IMR-90 (cell line): ENCODE results near the gene FAM3D. TPM values are rescaled to one million over a fixed set of nuclear protein-coding genes. Genes with fewer than 3 reads are reported as not detected.

Experiments used
- ATAC-seq: fragments of 200-7000 bp; cut with Tn5 transposase; 2 replicates; pipeline ENCODE4 v1.9.1; 2020; ENCODE audit warnings: low read depth, mild to moderate bottlenecking, moderate library complexity
- BruUV-seq: library from RNA; stranded (reverse); fragments of 400-500 nt; replicated peaks from 2 replicates; lab custom pipeline; 2021; lab: Mats Ljungman, UMichigan
- CTCF ChIA-PET: fragments of 300-600 bp; formaldehyde crosslinking; extraction: SDS; loops from one replicate; lab custom pipeline; 2021; ENCODE audit warnings: antibody characterized with exemption; lab: Yijun Ruan, JAX
- POLR2A ChIA-PET: fragments of 300-600 bp; sonication (Branson Sonifier 250); formaldehyde crosslinking; loops from one replicate; lab custom pipeline; 2022; ENCODE audit warnings: antibody characterized with exemption; ENCODE audit not compliant: unreplicated experiment; lab: Charles Lee
- DNase-seq: peaks from one replicate; pipeline ENCODE4 v3.0.0; 2013
- H2AFZ ChIP-seq: replicated peaks from 2 replicates; pipeline ENCODE3; 2013; ENCODE audit warnings: low read length, mild to moderate bottlenecking; ENCODE audit not compliant: poor library complexity
- H2AK5ac ChIP-seq: 2 replicates; pipeline ENCODE4 v1.6.1; 2013; ENCODE audit warnings: low read depth, low read length, inconsistent platforms
- H2AK9ac ChIP-seq: replicated peaks from 2 replicates; pipeline ENCODE3; 2013; ENCODE audit warnings: mild to moderate bottlenecking, low read depth, low read length, moderate library complexity; ENCODE audit not compliant: poor library complexity
- H2BK120ac ChIP-seq: 2 replicates; pipeline ENCODE4 v1.6.1; 2013; ENCODE audit warnings: low read depth, low read length, inconsistent platforms
- H2BK15ac ChIP-seq: 3 replicates; pipeline ENCODE4 v1.6.1; 2013; ENCODE audit warnings: low read depth, low read length, inconsistent platforms
- H2BK20ac ChIP-seq: 2 replicates; pipeline ENCODE4 v1.6.1; 2013; ENCODE audit warnings: low read depth, mild to moderate bottlenecking, inconsistent platforms, low read length, moderate library complexity
- H2BK5ac ChIP-seq: 2 replicates; pipeline ENCODE4 v1.6.1; 2013; ENCODE audit warnings: mild to moderate bottlenecking, low read depth, low read length, inconsistent platforms; ENCODE audit not compliant: poor library complexity, severe bottlenecking
- H3K14ac ChIP-seq: replicated peaks from 2 replicates; pipeline ENCODE4 v1.6.1; 2013; ENCODE audit warnings: low read depth, low read length, inconsistent platforms
- H3K18ac ChIP-seq: 2 replicates; pipeline ENCODE4 v1.6.1; 2013; ENCODE audit warnings: low read depth, low read length, control low read depth
- H3K23ac ChIP-seq: 2 replicates; pipeline ENCODE4 v1.6.1; 2013; ENCODE audit warnings: low read depth, low read length, inconsistent platforms
- H3K27ac ChIP-seq: 2 replicates; pipeline ENCODE4 v1.5.1; 2013; ENCODE audit warnings: mild to moderate bottlenecking, control low read depth, low read length; ENCODE audit not compliant: insufficient read depth
- H3K27me3 ChIP-seq: 2 replicates; pipeline ENCODE4 v1.6.1; 2013; ENCODE audit warnings: low read length; ENCODE audit not compliant: control insufficient read depth, insufficient read depth
- H3K36me3 ChIP-seq: 2 replicates; pipeline ENCODE4 v1.6.1; 2013; ENCODE audit warnings: low read length, mixed read lengths; ENCODE audit not compliant: control insufficient read depth, insufficient read depth
- H3K4ac ChIP-seq: 2 replicates; pipeline ENCODE4 v1.6.1; 2013; ENCODE audit warnings: low read depth, low read length, inconsistent platforms
- H3K4me1 ChIP-seq: 2 replicates; pipeline ENCODE4 v1.6.1; 2013; ENCODE audit warnings: low read length, mixed read lengths; ENCODE audit not compliant: control insufficient read depth, insufficient read depth
- H3K4me2 ChIP-seq: 2 replicates; pipeline ENCODE4 v1.6.1; 2013; ENCODE audit warnings: low read depth, mild to moderate bottlenecking, control low read depth, low read length, moderate library complexity
- H3K4me3 ChIP-seq: 2 replicates; pipeline ENCODE4 v1.5.1; 2013; ENCODE audit warnings: low read depth, mild to moderate bottlenecking, control low read depth, low read length, moderate library complexity; ENCODE audit not compliant: insufficient read depth
- H3K56ac ChIP-seq: 2 replicates; pipeline ENCODE4 v1.6.1; 2013; ENCODE audit warnings: low read length, inconsistent platforms; ENCODE audit not compliant: insufficient read depth; ENCODE audit errors: extremely low read depth
- H3K79me1 ChIP-seq, 2 experiments: 2 replicates each; pipeline ENCODE4 v1.6.1; 2013; ENCODE audit warnings: low read length in 2 of 2, inconsistent platforms in 1 of 2, low read depth in 1 of 2
- H3K9ac ChIP-seq: 2 replicates; pipeline ENCODE4 v1.6.1; 2013; ENCODE audit warnings: low read depth, low read length, control low read depth
- H3K9me1 ChIP-seq: 2 replicates; pipeline ENCODE4 v1.6.1; 2013; ENCODE audit warnings: low read length, inconsistent platforms; ENCODE audit not compliant: insufficient read depth
- H3K9me3 ChIP-seq: 2 replicates; pipeline ENCODE4 v1.6.1; 2013; ENCODE audit warnings: low read length; ENCODE audit not compliant: control insufficient read depth, insufficient read depth
- H4K20me1 ChIP-seq: 2 replicates; pipeline ENCODE4 v1.6.1; 2013; ENCODE audit warnings: low read length, inconsistent platforms; ENCODE audit not compliant: insufficient read depth
- H4K5ac ChIP-seq: 2 replicates; pipeline ENCODE4 v1.6.1; 2013; ENCODE audit warnings: mild to moderate bottlenecking, low read depth, low read length, control low read depth
- H4K8ac ChIP-seq, 2 experiments: 2 replicates each; pipeline ENCODE4 v1.6.1; 2013; ENCODE audit warnings: low read depth in 2 of 2, low read length in 2 of 2, control low read depth in 1 of 2, inconsistent platforms in 1 of 2
- H4K91ac ChIP-seq: 2 replicates; pipeline ENCODE4 v1.6.1; 2013; ENCODE audit warnings: low read depth, low read length, inconsistent platforms; ENCODE audit not compliant: insufficient read depth
- BHLHE40 ChIP-seq: fragments of 150-350 bp; IDR thresholded peaks from 2 replicates; pipeline ENCODE4 v1.6.1; 2016; ENCODE audit warnings: mild to moderate bottlenecking, low read depth, low read length
- CHD1 ChIP-seq: IDR thresholded peaks from 2 replicates; pipeline ENCODE4 v1.6.1; 2012; ENCODE audit warnings: low read depth, low read length, improper control_type of control experiment
- FOS ChIP-seq: fragments of 150-350 bp; IDR thresholded peaks from 2 replicates; pipeline ENCODE4 v1.6.1; 2016; ENCODE audit warnings: low read depth, low read length
- MAFK ChIP-seq: IDR thresholded peaks from 2 replicates; pipeline ENCODE4 v1.6.1; 2012; ENCODE audit warnings: low read depth, low read length, improper control_type of control experiment
- MAZ ChIP-seq: IDR thresholded peaks from 2 replicates; pipeline ENCODE4 v1.6.1; 2012; ENCODE audit warnings: low read depth, mild to moderate bottlenecking, low read length, improper control_type of control experiment, moderate library complexity, borderline replicate concordance
- NFE2L2 ChIP-seq: fragments of 150-350 bp; IDR thresholded peaks from 2 replicates; pipeline ENCODE4 v1.6.1; 2016; ENCODE audit warnings: low read depth, mild to moderate bottlenecking, low read length
- RCOR1 ChIP-seq: IDR thresholded peaks from 2 replicates; pipeline ENCODE4 v1.6.1; 2012; ENCODE audit warnings: mild to moderate bottlenecking, low read length, improper control_type of control experiment; ENCODE audit not compliant: insufficient replicate concordance
- RFX5 ChIP-seq: IDR thresholded peaks from 2 replicates; pipeline ENCODE4 v1.8.0; 2012; ENCODE audit warnings: low read depth, mild to moderate bottlenecking, low read length, moderate library complexity
- WGBS, 2 experiments: methylation state at CpG; one replicate each; pipeline versions ENCODE4 v1.1.5 to v1.1.7; 2013; ENCODE audit warnings: missing lambda C conversion rate in 2 of 2; ENCODE audit not compliant: insufficient read length in 1 of 2; ENCODE audit errors: extremely low coverage in 2 of 2; 5-methylcytosine and 5-hydroxymethylcytosine counted together
- dilution Hi-C: fragments of 300-500 bp; cut with HindIII; formaldehyde crosslinking; loops from one replicate; pipeline ENCODE4 v1.14.3; 2018; ENCODE audit warnings: low sequenced_read_pairs; ENCODE audit not compliant: unreplicated experiment
- in situ Hi-C: fragments of 300-500 bp; cut with MboI; formaldehyde crosslinking; loops from 3 replicates; pipeline ENCODE4 v1.14.3; 2019; ENCODE audit warnings: low sequenced_read_pairs, inconsistent platforms, mixed read lengths
- intact Hi-C: fragments of 100-400 bp; cut with micrococcal nuclease; formaldehyde crosslinking; loops from 2 replicates; pipeline ENCODE4 v1.10.0; 2022
- polyA plus RNA-seq, 3 experiments: library from polyadenylated mRNA; depleted of rRNA; stranded (reverse); fragments of >200 nt; gene quantifications; 2 replicates each; pipeline ENCODE4 v1.2.3, GENCODE V29; 2012; ENCODE audit warnings: low replicate concordance in 1 of 3
- total RNA-seq: library from RNA; depleted of rRNA; stranded (reverse); fragments of >200 nt; gene quantifications from 2 replicates; pipeline ENCODE4 v1.2.3, GENCODE V29; 2012
- TF ChIP-seq, protein P1 (sequence below): fragments of 150-350 bp; IDR thresholded peaks from 2 replicates; pipeline ENCODE4 v1.6.1; 2017; ENCODE audit warnings: mild to moderate bottlenecking, antibody characterized with exemption, low read length, low read depth
- TF ChIP-seq, protein P2 (sequence below): fragments of 150-350 bp; IDR thresholded peaks from 2 replicates; pipeline ENCODE4 v1.6.1; 2016; ENCODE audit warnings: low read depth, mild to moderate bottlenecking, low read length, moderate library complexity, borderline replicate concordance

FAM3D gene
- total and polyA plus RNA-seq, 2 of the 4 experiments (the other 2 are of a cell fraction): not detected

DNA sequence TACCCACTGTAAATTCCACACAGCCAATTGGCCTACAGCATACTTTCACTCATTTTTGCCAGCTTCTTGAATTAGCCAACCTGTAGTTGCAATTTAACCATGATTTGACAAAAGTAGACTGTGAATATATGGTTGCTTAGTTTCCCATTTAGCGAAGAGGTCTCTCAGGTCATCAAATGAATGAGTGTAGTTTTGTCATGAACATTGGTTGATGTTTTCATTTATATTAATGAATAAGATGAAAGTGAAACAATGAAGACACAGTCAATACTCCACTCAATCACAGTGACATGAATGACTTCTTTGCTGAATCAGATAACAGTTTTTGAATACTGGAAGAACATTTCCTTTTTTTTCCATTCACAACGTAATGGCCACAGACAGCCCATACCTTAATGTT is 15.3 kb upstream of the FAM3D start:
- TF ChIP-seq RCOR1: no peak
- no peak for TF ChIP-seq RFX5
- TF ChIP-seq MAFK: no peak
- TF ChIP-seq, protein P1, sequence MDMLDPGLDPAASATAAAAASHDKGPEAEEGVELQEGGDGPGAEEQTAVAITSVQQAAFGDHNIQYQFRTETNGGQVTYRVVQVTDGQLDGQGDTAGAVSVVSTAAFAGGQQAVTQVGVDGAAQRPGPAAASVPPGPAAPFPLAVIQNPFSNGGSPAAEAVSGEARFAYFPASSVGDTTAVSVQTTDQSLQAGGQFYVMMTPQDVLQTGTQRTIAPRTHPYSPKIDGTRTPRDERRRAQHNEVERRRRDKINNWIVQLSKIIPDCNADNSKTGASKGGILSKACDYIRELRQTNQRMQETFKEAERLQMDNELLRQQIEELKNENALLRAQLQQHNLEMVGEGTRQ: no peak
- no peak for TF ChIP-seq NFE2L2
- no peak for TF ChIP-seq FOS
- no peak for TF ChIP-seq CHD1
- TF ChIP-seq MAZ: no peak
- TF ChIP-seq, protein P2, sequence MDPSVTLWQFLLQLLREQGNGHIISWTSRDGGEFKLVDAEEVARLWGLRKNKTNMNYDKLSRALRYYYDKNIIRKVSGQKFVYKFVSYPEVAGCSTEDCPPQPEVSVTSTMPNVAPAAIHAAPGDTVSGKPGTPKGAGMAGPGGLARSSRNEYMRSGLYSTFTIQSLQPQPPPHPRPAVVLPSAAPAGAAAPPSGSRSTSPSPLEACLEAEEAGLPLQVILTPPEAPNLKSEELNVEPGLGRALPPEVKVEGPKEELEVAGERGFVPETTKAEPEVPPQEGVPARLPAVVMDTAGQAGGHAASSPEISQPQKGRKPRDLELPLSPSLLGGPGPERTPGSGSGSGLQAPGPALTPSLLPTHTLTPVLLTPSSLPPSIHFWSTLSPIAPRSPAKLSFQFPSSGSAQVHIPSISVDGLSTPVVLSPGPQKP: no peak
- no peak for TF ChIP-seq BHLHE40
- H3K9me1 ChIP-seq: peaks cover 3% of the 10 kb centered on the region; the same call in 1 of the 2 replicates
- H3K18ac ChIP-seq: no peak overlapping the region
- peaks cover 9% of the 10 kb centered on the region for H3K27me3 ChIP-seq
- H3K56ac ChIP-seq: no peak overlapping the region
- WGBS, 2 experiments: no CpG with 5 or more reads among the region's 2 CpGs
- H3K4ac ChIP-seq: no peak overlapping the region
- H2AFZ ChIP-seq: no peak overlapping the region
- in situ Hi-C loops (no loop called here), intact Hi-C loops (no loop called here), dilution Hi-C loops (no loop called here)
- no peak overlapping the region for H2BK15ac ChIP-seq
- no peaks in the 10 kb centered on the region; the same call in 1 of the 2 replicates for H3K4me1 ChIP-seq
- H3K36me3 ChIP-seq: no peaks in the 10 kb centered on the region
- H2AK9ac ChIP-seq: no peak overlapping the region
- H4K91ac ChIP-seq: no peak overlapping the region
- no peak overlapping the region for H3K23ac ChIP-seq
- ChIA-PET CTCF (no interaction called here), POLR2A (no interaction called here)
- peaks cover 2% of the 10 kb centered on the region for H3K9me3 ChIP-seq
- H3K79me1 ChIP-seq: no peaks in the 10 kb centered on the region
- no peak overlapping the region for H3K4me2 ChIP-seq
- no peak overlapping the region for H4K8ac ChIP-seq
- no peak overlapping the region for H2AK5ac ChIP-seq
- no peak overlapping the region for H3K14ac ChIP-seq
- no peak overlapping the region for H3K4me3 ChIP-seq
- no peak overlapping the region for H2BK20ac ChIP-seq
- H4K20me1 ChIP-seq: no peaks in the 10 kb centered on the region; the same call in 1 of the 2 replicates
- no peak overlapping the region for H3K27ac ChIP-seq
- no peak for ATAC-seq
- no peak overlapping the region for H2BK5ac ChIP-seq
- no TSS peak for BruUV-seq
- H2BK120ac ChIP-seq: no peak overlapping the region
- H4K5ac ChIP-seq: no peak overlapping the region
- no peak overlapping the region for H3K9ac ChIP-seq
- no peak for DNase-seq
